OCI-M1 (cell line): Measurements from ENCODE around the gene SYNPR.

Experiments used
- DNase-seq: peaks from one replicate; lab custom pipeline; 2025; lab: John Stamatoyannopoulos, UW

The SYNPR gene

DNA sequence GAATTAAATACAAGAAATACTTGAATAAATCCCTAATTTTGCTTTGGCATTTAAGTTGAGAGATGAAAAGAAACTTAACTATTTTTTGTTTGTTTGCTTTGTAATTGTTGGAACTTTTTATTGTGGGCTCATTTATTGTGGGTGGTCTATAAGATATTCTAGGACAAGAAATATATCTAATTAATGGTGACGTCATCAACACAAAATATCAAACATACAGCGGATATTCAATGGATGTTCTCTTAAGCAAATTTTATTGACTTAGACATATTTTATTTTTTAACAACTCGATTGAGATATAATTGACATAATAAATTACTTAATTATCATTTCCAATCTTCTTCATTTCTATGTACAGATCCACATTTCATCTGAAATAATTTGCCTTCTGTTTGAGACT, 30.0 kb downstream of the SYNPR start:
- no peak for DNase-seq

DNA sequence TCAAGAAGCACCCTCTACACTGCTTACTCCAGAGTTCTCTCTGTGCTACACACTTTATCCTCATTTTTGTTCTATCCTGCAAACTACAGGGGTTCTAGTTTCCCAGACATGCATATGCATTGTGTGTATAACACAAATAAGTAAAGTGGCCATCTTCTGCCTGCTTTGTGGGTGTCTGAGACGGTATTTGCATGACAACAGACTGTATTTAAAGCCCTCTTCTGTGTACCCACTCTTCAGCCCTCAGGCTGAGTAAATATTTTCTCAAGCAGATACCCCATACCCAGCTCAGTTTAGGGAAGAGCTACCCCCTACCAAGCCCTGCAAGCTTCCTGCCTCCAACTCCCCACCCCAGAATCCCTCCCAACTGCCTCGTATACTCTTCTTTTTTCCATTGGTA, 31.7 kb downstream of the SYNPR start:
- DNase-seq = no peak

DNA sequence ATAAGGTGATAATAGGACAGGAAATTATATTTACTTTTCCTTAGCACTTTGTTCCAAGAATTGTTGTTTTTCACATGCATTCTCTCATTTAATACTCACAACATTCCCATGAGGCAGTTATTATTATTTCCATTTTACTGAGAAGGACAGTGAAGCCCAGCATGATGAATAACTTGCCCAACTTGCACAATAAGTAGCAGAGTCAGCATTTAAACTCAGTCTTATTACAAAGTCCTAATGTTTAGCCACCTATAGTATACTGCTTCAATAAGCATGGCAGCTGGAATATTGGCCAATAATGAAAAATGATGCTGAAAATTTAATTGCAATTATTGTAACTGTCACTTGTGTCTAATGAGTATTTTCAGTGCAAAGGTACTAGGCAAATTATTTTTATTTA, 45.7 kb downstream of the SYNPR start:
- DNase-seq = no peak

DNA sequence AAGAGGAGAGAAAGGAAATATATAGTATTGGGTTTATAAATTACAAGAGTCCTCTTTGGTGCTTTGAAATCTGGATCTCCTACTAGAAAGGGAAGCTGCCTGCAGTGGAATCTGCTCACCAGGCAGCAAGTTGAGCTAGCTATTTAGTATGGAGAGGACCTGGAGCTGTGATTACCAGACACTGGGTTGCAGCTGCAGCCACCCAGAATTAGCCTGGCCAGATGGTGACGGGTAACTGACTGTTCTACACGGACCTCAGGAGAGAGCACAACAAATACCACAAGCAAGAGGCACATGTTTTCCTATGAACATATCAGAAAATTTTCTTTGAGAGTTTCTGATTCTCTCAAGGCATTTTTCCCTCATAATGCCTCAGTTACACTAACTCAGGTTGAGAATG, 46.5 kb downstream of the SYNPR start:
- DNase-seq = no peak

DNA sequence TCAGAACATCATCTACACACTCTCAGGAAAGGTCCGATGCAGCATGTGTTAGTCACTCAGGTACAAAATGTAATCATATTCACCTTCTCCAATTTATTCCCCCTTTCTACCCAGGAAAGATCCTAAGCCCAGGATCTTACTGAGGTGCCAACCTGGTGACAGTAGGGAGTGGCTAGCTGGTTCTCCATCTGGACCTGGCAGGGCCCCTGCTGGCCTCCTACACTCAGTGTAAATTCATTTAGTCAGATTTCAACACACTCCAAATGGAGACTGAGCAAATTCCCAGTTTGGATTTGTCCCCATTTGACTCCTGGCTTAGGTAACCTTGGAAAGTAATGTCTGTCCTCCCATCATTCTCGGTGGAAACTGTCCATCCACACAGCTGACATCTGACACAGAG, 47.3 kb downstream of the SYNPR start:
- DNase-seq = no peak

DNA sequence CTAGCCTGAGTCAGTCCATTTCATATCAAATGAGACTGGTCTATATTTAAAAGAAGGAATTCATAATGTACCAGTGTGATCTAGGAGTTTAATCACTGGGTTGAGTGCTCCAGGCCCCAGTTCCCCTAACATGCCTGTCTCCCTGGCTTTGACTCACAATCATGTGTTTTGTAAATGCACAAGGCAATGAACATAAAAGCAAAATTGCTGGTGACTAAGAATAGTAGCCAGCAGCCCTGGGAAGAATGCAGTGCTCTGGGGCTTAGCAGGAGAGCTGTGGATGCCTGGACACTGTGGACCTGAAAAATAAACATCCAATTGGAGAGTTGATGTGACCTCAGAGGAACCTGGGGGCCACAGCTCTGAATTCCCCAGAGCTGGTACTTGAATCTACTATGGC, 50.3 kb downstream of the SYNPR start:
- DNase-seq = no peak

DNA sequence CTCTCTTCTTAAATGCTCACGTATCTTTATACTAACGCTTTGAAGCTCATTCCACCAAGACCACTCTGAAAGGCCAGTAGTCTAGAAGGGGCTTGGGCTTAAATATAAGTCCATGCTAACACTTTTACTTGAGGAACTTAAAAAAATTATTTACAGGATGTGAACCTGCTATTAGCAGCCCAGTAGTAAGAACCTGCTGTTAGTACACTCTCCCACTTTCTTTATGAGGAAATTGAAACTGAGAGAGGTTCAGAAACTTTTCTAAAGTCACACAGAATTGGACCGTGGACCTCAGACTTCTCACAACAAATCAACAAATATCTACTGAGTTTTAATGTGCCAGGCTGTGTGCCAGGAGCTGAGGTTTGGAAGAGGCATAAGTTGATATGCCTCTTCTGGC, 53.4 kb downstream of the SYNPR start:
- DNase-seq = no peak

DNA sequence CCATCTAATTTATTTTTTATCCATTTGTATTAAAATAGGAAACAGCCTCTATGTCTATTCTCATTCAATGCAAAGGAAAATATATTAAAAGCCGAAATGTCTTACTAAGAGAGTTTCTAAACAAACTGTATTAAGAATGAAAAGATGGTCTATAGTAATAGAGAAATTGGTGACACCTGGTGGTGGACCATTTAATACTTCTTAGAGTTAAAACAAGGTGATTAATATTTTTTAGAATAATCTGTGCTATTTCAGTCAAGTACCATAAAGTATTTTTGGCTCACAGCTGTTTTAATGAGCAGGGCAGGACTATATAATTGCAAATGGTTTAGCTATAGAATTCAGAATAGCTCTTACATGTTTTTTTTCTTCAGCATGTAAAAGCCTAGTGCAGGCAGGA, 55.7 kb downstream of the SYNPR start:
- peak; percentile 18 for DNase-seq

DNA sequence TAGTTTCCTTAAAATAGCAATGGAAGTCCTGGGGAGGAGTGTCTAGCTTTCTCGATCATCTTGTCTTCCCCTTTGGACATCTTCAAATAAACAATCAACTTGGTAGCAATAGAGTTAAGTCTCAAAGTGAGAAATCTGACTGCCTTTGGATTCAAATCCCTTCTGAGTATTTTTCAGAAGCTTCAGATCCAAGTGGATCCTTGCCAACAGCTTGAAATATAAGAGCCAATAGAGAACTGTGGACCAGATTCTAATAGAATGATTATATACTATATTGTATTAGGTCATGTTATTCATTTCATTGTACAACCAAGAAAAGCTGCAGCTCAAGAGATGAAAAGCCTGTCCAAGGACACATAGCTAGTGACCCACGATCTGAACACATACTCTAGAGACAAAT, 60.2 kb downstream of the SYNPR start:
- no peak for DNase-seq

DNA sequence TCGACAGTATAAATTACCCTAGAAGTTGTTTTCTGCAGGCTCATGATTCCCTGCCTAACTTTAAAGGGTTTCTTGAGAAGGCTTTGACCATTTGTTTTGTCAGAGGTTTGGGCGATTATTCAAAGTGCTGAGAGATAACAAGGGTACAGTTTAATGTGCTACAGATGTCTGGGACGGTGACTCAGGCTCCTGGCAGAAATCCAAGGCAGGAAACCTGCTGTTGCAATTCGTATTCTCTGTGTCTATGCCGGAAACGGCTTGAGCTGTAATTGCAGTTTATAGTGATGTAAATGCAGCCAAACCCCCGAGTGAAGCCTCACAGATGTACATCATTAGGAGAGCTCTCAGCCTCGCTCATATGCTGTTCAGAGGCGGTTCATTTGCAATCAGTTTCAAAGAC, 65.6 kb downstream of the SYNPR start:
- DNase-seq = peak; percentile 93

DNA sequence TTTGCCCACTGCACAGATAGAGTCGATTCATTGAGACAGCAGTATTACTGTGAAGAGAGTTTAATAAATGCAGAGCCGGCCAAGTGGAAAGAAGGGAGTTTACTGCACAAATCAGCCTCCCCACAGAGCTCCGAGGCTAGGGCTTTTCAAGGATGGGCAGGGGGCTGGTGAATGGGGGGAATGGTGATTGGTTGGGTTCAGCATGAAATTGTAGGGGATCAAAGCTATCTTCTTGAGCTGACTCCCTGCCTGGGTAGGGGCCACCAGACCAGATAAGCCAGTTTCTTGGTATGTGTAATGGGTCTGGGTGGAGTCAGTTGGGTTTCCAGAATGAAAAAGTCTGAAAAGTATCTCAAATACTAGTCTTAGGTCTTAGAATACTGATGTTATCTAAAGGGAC, 66.6 kb downstream of the SYNPR start:
- no peak for DNase-seq

DNA sequence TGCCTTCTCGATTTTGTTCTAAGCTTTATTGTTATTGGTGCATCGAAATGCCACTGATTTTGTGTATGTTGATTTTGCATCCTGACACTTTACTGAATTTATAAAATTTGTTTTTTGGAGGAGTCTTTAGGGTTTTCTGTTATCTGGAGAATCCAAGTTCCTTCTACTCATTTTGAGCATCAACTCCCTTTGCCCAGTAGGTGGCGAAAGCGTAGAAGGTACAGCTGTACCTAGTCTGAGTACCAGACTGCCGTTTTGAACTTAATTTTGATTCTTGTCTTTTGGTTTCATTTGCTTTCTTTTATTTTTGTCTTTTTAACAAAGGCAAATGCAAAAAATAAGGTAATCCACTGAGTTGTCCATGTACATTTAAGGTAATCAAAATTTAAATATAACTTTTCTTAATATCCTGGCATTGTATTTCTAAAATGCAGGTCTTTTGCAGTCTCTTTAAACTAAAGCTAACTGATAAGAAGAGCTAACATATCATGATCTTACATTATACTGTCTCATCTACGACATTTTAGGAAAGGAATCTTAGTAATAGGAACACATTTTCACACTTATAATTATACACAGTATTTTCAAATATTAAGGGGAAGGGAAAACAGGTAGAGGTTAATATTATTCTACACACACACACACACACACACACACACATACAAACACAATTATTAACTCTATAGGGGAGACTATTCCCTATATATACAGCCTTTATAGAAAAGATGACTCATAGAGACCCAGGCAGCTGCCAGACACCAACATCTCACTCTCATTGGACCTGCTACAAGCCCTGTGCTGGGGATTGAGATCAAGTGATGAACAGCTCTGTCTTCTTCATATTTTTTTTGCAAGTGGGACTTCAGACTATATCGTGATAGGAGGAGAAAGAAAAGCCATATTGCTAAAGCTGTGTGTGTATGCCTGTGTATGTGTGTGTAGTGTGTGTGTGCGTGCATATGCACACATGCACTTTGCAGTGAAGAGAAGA, 71.8 kb downstream of the SYNPR start:
- peak; percentile 83 for DNase-seq

DNA sequence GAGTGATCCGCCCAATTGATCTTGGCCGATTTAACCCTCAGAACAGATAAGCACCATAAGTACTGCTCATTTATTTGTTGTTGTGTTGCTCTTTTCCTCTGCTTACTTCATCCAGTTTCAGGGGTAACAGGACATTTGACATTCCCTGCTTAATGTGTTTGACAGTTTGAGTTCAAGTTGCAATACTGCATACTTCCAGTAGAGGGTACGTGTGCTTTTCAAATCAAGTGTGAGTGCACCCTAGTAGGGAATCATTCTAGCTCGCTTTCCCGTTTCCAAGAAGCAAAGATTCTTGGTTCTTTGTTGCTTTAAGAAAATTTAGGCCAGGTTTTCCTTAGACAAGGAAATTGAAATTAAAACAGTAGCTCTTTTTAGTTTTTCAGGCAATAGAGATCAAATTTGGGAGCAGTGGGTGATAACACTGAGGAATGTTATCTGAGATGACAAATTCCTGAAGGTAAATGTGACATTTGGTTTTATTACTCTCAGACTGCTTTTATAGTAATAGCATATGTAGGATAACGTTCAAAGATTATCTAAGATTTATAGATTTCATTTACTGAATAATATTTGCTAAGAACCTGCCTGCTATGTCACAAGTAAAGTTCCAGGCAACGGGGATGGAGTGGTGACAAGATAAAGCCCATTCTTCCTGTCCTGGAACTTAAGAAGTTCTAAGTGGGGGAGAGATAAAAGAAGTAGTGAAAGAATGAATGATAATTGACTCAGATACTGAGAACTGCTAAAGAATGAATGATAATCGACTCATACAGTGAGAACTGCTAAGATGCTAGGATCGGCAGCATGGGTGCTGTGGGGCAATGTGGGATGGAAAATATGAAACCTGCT, 73.3 kb downstream of the SYNPR start:
- peak; percentile 77 for DNase-seq

DNA sequence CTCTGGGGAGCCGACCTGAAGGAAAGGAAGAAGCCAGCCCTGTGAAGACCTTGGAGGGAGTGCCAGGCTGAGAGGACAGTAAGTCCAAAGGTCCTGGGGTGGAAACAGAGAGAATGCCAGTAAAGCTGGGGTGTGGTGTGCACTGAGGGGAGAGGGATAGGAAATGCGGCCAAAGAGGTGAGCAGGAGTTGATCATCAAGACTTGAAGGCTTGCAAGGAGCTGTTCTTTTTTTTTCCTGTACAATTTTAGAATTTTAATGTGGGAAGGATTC, 73.8 kb downstream of the SYNPR start:
- no peak for DNase-seq

DNA sequence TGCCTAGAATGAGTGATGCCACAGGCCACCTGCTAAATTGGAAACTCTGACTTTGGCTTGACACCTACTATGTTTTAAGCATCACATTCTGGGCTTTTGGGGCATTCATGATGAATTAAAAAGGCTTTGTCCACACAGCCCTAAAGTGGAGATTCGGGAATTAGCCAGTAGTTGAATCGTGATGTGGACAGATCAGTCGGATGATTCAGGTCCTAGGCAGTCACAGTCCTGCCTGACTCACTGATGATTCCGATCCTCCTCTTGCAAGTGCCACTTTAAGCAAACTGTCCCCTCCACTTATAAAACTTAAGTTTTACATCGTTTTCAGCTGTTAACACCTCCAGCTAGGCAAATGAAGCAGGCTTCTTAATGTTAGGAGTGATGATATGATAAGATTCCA, 75.3 kb downstream of the SYNPR start:
- no peak for DNase-seq

DNA sequence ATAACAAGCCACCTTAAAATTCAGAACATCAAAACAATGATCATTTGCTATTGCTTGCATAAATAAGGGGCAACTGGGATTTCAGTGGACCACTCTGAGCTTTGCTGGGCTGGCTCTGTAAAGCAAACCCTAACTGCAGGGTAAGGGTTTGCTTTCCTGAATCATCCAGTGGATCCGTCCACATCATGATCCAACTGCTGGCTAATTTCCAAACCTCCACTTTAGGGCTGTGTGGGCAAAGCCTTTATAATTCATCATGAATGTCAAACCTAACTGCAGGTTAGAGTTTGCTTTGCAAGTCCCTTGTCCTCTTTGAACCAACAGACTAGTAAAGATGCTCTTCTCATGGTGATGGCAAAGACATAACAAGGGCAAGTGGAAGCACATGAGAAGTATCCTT, 76.1 kb downstream of the SYNPR start:
- no peak for DNase-seq

DNA sequence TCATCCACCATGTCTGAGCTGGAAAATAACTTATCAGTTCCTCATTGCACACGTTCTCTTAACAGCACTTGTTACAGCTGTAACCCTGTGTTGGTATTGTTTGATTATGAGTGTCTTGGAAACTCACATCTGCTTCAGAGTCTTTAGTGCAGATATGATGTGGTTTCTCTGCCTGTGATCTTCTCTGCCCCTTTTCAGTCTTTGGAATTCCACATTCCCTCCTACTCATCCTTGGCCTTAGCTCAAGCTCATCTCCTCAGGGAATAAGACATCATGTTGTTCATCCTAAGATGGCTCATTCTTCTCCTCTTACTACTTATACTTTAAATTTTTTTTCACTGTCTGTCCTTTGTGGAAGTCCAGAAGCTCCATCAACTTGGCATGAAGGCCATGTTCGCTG, 77.7 kb downstream of the SYNPR start:
- DNase-seq = no peak

DNA sequence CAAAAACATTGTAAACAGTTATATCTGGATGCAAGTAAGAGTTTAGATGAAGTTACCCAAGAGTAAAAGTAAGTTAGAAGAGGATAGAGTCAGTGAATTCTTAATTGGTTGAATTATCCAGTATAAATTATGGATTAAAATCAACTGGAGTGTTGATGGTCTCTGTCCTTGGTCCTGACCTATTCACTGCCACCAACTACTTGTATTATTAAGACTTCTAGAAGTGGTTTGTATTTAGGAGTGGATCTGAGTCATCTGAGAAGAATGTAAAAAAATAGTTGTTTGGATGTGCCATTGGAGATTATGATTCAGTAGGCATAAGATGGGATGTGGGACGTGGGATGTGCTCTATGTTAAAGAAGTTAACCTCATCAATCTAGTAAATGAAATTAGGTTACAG, 86.4 kb downstream of the SYNPR start:
- peak; percentile 27 for DNase-seq

DNA sequence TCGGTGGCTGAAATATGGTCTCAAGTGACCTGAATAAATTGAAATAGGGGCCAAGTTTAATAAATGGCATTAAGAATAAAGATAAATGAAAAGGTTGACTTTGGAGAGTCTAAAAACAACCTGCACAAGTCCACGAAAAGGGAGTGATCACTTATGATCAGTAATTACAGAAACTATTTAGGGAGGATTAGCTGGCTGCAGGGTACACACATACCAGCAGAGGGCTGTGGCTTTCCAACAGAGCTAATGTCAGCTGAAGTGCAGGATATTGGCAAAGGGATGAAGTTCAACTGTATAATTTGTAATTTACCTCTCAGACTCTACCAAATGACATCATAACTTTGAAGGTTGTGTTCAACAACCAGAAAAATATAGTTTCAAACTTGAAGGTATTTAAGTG, 86.8 kb downstream of the SYNPR start:
- no peak for DNase-seq

DNA sequence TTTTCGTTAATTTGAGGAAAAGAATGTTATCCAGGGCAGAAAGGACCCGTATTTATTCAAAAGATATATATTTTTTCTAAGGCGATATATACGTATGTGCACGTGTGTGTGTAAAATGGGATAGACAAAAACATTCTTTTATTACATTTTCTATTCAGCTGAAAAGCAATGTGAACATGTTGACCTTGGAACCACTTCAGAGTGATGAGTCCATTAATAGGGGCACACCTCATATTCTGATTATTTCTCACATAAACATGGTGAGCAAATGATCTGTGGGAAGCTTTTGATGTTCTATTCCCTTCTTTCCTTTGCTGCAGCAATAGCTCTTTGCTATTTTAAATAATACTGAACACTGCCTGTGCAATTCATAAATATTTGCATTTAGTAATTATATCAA, 87.6 kb downstream of the SYNPR start:
- no peak for DNase-seq

DNA sequence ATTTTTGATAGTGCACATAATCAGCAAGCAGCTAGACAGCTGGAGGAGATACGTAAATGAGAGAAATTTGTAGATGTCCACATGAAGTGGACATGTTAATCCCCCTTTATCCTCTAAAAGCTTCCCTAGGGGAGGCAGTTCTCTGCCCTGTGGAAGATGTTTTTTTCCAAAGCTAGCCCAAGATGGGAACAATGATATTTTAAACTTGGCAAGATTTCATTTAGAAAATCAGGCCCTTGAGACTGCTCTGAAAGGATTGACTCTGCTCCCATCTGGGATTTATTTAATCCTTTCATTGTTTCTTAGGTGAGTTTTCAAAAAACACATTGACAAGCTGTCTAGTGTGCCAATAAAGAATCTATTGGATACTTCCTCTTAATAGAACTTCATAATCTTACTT, 92.0 kb downstream of the SYNPR start:
- DNase-seq = no peak

DNA sequence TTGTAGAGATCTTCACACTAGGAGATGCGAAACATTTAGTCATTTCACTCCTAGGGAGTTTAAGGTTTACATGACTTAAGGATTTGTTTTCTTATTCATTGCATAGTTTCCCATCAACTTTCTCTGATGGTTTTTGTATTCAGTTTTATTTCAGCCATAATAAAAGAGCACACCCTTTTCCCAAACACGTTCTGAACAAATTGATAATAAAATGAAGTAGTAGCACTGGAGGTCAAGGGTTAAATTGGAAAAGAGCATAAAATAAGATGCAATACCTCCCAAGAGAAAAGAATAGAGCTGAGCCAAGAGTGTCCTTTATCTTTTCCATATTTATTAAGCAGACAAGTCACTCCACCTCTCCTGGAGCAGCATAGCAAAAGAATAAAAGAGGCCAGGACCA, 104.9 kb downstream of the SYNPR start:
- no peak for DNase-seq

DNA sequence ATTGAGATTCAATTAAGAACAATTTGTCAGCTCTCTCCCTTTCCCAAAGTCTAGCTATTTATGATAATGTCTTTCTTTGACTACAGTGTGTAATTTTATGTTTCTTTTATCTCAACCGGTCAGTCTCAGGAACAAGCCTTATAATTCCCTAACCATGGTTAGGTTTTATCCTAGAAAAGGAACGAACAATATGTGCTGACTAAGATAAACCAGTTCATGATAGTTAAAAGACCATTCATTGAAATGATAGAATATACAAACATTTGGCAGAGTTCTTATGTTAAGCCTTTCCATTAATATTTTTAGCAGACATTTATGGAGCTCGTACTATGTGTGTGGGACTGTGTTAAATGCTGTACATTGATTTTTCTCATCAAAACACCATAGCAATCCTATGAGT, 106.3 kb downstream of the SYNPR start:
- no peak for DNase-seq
